Activated naive CD4-positive, alpha-beta T cell treated with anti-CD3 and anti-CD28 coated beads for 36 hours (primary cell): ENCODE results near the gene DNM3. TPM values are rescaled to one million over a fixed set of nuclear protein-coding genes. Genes with fewer than 3 reads are reported as not detected.
A peak's percentile ranks its signal among the peaks of the same experiment; 100 is the strongest.

Experiments used
- CTCF ChIA-PET: fragments of 350-600 bp; sonication (Branson Sonifier 250); formaldehyde crosslinking; loops from one replicate; lab custom pipeline; 2021; ENCODE audit warnings: antibody characterized with exemption; lab: Charles Lee
- DNase-seq: peaks from one replicate; pipeline ENCODE4 v3.0.0-alpha.2; 2020
- H3K27ac Mint-ChIP-seq: one replicate; pipeline ENCODE4 v1.8.0; 2021; ENCODE audit warnings: mild to moderate bottlenecking, mixed read lengths
- H3K27me3 Mint-ChIP-seq: one replicate; pipeline ENCODE4 v1.8.0; 2021; ENCODE audit warnings: low read depth, mixed read lengths
- H3K36me3 Mint-ChIP-seq: one replicate; pipeline ENCODE4 v1.8.0; 2021; ENCODE audit warnings: low read depth, mixed read lengths
- H3K4me1 Mint-ChIP-seq: one replicate; pipeline ENCODE4 v1.8.0; 2021; ENCODE audit warnings: low read depth, mixed read lengths
- H3K4me3 Mint-ChIP-seq: one replicate; pipeline ENCODE4 v1.8.0; 2021; ENCODE audit warnings: mild to moderate bottlenecking, moderate library complexity, mixed read lengths
- H3K9me3 Mint-ChIP-seq: one replicate; pipeline ENCODE4 v1.8.0; 2021; ENCODE audit warnings: mixed read lengths
- intact Hi-C: fragments of 100-400 bp; cut with micrococcal nuclease; formaldehyde crosslinking; loops from one replicate; pipeline ENCODE4 v1.15.1; 2023
- total RNA-seq, 2 experiments: library from RNA; stranded (reverse); gene quantifications; one replicate each; pipeline ENCODE4 v1.2.3, GENCODE V29; 2021

The DNM3 gene
- total RNA-seq, 2 experiments from 2014 or later, result 0.96 to 0.98 TPM

- intact Hi-C loops, result no loop called here
Measured at GRCh38 chr1:172320733-172321132, 479.4 kb downstream of the DNM3 start.

GRCh38 chr1:172321451-172321850, 480.2 kb downstream of the DNM3 start:
- CTCF ChIA-PET, result no interaction called here
- no peaks in the 10 kb centered on the region for H3K9me3 Mint-ChIP-seq
- no peak for DNase-seq
- H3K4me3 Mint-ChIP-seq, result no peak overlapping the region
- no peak overlapping the region for H3K27ac Mint-ChIP-seq
- no peaks in the 10 kb centered on the region for H3K36me3 Mint-ChIP-seq
- no peaks in the 10 kb centered on the region for H3K4me1 Mint-ChIP-seq
- intact Hi-C loops, result no loop called here
- H3K27me3 Mint-ChIP-seq, result no peaks in the 10 kb centered on the region

More at GRCh38 chr1:172320733-172321132, 479.4 kb downstream of the DNM3 start:
- H3K36me3 Mint-ChIP-seq, result no peaks in the 10 kb centered on the region
- no peak overlapping the region for H3K27ac Mint-ChIP-seq
- peaks cover 1% of the 10 kb centered on the region for H3K9me3 Mint-ChIP-seq
- no peak overlapping the region for H3K4me3 Mint-ChIP-seq
- H3K27me3 Mint-ChIP-seq, result no peaks in the 10 kb centered on the region
- CTCF ChIA-PET, result no interaction called here
- no peaks in the 10 kb centered on the region for H3K4me1 Mint-ChIP-seq
- no peak for DNase-seq

GRCh38 chr1:172322219-172323061, 481.1 kb downstream of the DNM3 start:
- H3K9me3 Mint-ChIP-seq, result no peaks in the 10 kb centered on the region
- intact Hi-C loops, result no loop called here
- H3K27ac Mint-ChIP-seq, result no peak overlapping the region
- no peak overlapping the region for H3K4me3 Mint-ChIP-seq
- DNase-seq, result no peak
- H3K27me3 Mint-ChIP-seq, result no peaks in the 10 kb centered on the region
- CTCF ChIA-PET, result no interaction called here
- no peaks in the 10 kb centered on the region for H3K4me1 Mint-ChIP-seq
- no peaks in the 10 kb centered on the region for H3K36me3 Mint-ChIP-seq

GRCh38 chr1:172323686-172324085, 482.4 kb downstream of the DNM3 start:
- CTCF ChIA-PET, result no interaction called here
- no peak for DNase-seq

DNA sequence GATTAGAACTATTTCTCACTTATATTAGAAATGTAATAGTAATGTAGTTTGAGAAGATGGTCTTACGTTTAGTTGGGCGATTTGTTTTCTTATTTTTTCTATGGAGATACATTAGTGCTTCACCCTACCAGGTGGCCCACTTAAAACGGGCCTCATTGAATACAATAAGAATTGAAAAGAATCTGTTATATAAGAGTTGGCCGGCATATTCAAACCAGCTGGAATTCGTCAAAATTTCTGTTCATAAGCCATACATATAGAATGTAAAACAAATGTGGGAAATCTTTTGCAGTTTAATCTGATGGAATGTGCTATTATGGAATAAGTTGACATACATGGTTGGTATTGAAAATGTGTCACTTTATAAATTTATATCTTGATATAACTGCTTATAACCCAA, 482.8 kb downstream of the DNM3 start:
- intact Hi-C loops, result no loop called here
- CTCF ChIA-PET, result no interaction called here

More at GRCh38 chr1:172323686-172324085, 482.4 kb downstream of the DNM3 start:
- no peaks in the 10 kb centered on the region for H3K36me3 Mint-ChIP-seq
- intact Hi-C loops, result no loop called here
- H3K27me3 Mint-ChIP-seq, result no peaks in the 10 kb centered on the region
- H3K4me1 Mint-ChIP-seq, result no peaks in the 10 kb centered on the region
- peaks cover 4% of the 10 kb centered on the region for H3K9me3 Mint-ChIP-seq
- no peak overlapping the region for H3K27ac Mint-ChIP-seq
- no peak overlapping the region for H3K4me3 Mint-ChIP-seq

GRCh38 chr1:172324761-172325160, 483.5 kb downstream of the DNM3 start:
- Mint-ChIP-seq H3K36me3 (no peaks in the 10 kb centered on the region), H3K4me1 (no peaks in the 10 kb centered on the region), H3K27me3 (no peaks in the 10 kb centered on the region), H3K9me3 (peaks cover 4% of the 10 kb centered on the region), H3K4me3 (no peak overlapping the region), H3K27ac (no peak overlapping the region)
- CTCF ChIA-PET, result no interaction called here
- intact Hi-C loops, result no loop called here
- no peak for DNase-seq

More for the DNA sequence above, 482.8 kb downstream of the DNM3 start:
- Mint-ChIP-seq H3K27ac (no peak overlapping the region), H3K4me3 (no peak overlapping the region), H3K27me3 (no peaks in the 10 kb centered on the region), H3K36me3 (no peaks in the 10 kb centered on the region), H3K4me1 (no peaks in the 10 kb centered on the region), H3K9me3 (peaks cover 4% of the 10 kb centered on the region)
- DNase-seq, result no peak

GRCh38 chr1:172325531-172325930, 484.2 kb downstream of the DNM3 start:
- Mint-ChIP-seq H3K4me1 (no peaks in the 10 kb centered on the region), H3K27me3 (no peaks in the 10 kb centered on the region), H3K36me3 (no peaks in the 10 kb centered on the region), H3K4me3 (no peak overlapping the region), H3K9me3 (peaks cover 4% of the 10 kb centered on the region), H3K27ac (no peak overlapping the region)
- CTCF ChIA-PET, result no interaction called here
- intact Hi-C loops, result no loop called here
- DNase-seq, result no peak

- no peak for DNase-seq
- no peak overlapping the region for H3K27ac Mint-ChIP-seq
- H3K4me3 Mint-ChIP-seq, result no peak overlapping the region
Measured at GRCh38 chr1:172326136-172326535, 484.8 kb downstream of the DNM3 start.

GRCh38 chr1:172328266-172328665, 487.0 kb downstream of the DNM3 start:
- no peaks in the 10 kb centered on the region for H3K4me1 Mint-ChIP-seq
- no peak for DNase-seq
- no peak overlapping the region for H3K4me3 Mint-ChIP-seq
- H3K36me3 Mint-ChIP-seq, result no peaks in the 10 kb centered on the region
- CTCF ChIA-PET, result interaction anchor here (1.2 kb wide), 1 partner anchor 76 kb away, joined by 3 read pairs; no protein-coding TSS in a partner anchor
- H3K27me3 Mint-ChIP-seq, result no peaks in the 10 kb centered on the region
- H3K27ac Mint-ChIP-seq, result no peak overlapping the region
- peaks cover 4% of the 10 kb centered on the region for H3K9me3 Mint-ChIP-seq
- intact Hi-C loops, result no loop called here

More at GRCh38 chr1:172326136-172326535, 484.8 kb downstream of the DNM3 start:
- no peaks in the 10 kb centered on the region for H3K36me3 Mint-ChIP-seq
- H3K27me3 Mint-ChIP-seq, result no peaks in the 10 kb centered on the region
- intact Hi-C loops, result no loop called here
- H3K4me1 Mint-ChIP-seq, result no peaks in the 10 kb centered on the region
- CTCF ChIA-PET, result no interaction called here
- peaks cover 4% of the 10 kb centered on the region for H3K9me3 Mint-ChIP-seq

DNA sequence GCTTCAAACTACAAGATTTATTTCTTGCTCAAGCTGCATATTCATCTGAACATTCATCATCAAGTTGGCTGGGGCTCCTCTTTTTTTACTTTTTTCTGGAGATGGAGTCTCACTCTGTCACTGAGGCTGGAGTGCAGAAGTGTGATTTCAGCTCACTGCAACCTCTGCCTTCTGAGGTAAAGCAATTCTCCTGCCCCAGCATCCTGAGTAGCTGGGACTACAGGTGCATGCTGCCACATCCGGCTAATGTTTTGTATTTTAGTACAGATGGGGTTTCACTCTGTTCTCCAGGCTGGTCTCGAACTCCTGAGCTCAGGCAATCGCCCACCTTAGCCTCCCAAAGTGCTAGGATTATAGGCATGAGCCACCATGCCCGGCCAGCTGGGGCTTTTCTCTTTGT, 490.9 kb downstream of the DNM3 start:
- DNase-seq, result no peak
- H3K27me3 Mint-ChIP-seq, result no peaks in the 10 kb centered on the region
- CTCF ChIA-PET, result interaction anchor here (0.7 kb wide), 1 partner anchor 49 kb away, joined by 3 read pairs; no protein-coding TSS in a partner anchor
- H3K27ac Mint-ChIP-seq, result no peak overlapping the region
- H3K4me3 Mint-ChIP-seq, result no peak overlapping the region
- H3K36me3 Mint-ChIP-seq, result no peaks in the 10 kb centered on the region
- intact Hi-C loops, result no loop called here
- H3K9me3 Mint-ChIP-seq, result peaks cover 4% of the 10 kb centered on the region
- peaks cover under 1% of the 10 kb centered on the region for H3K4me1 Mint-ChIP-seq

GRCh38 chr1:172335377-172335776, 494.1 kb downstream of the DNM3 start:
- Mint-ChIP-seq H3K9me3 (no peaks in the 10 kb centered on the region), H3K4me3 (no peak overlapping the region), H3K4me1 (peaks cover 27% of the 10 kb centered on the region), H3K36me3 (no peaks in the 10 kb centered on the region), H3K27me3 (no peaks in the 10 kb centered on the region), H3K27ac (no peak overlapping the region)
- DNase-seq, result no peak
- intact Hi-C loops, result loop anchor here (5.0 kb wide), 1 partner anchor 362 kb away; no protein-coding TSS in a partner anchor
- CTCF ChIA-PET, result no interaction called here

- CTCF ChIA-PET, result interaction anchor here (1.1 to 3.3 kb wide), 8 partner anchors 9 to 153 kb away, joined by 3 to 25 read pairs (median 5); no protein-coding TSS in a partner anchor
- intact Hi-C loops, result loop anchor here (1.0 to 5.0 kb wide), 17 partner anchors 20 to 993 kb away; partner anchors contain the start of gene SUCO
- Mint-ChIP-seq H3K27ac (peak overlapping the region; percentile 67), H3K27me3 (no peaks in the 10 kb centered on the region), H3K36me3 (no peaks in the 10 kb centered on the region), H3K4me1 (peaks cover 49% of the 10 kb centered on the region), H3K4me3 (no peak overlapping the region), H3K9me3 (no peaks in the 10 kb centered on the region)
- DNase-seq, result peak; percentile 89
Measured at GRCh38 chr1:172338295-172338735, 497.0 kb downstream of the DNM3 start.
